ENCODE data around the gene YTHDF1.
A peak's percentile ranks its signal among the peaks of the same experiment; 100 is the strongest.
"Not testable (repeated sequence)": the region's sequence is repeated elsewhere in the genome, so short reads cannot be mapped to it uniquely, and the experiment has no call there.

The YTHDF1 gene

GRCh38 chr20:63223121-63223825 lies 7.3 kb upstream of the YTHDF1 start:
- H3K4me3 ChIP-seq (ENCODE audit: severe bottlenecking), result no peak overlapping the region

GRCh38 chr20:63222541-63222940 lies 6.6 kb upstream of the YTHDF1 start:
- DNase-seq (ENCODE audit: low spot score) (peak; percentile 76), ATAC-seq (ENCODE audit: low read depth) (no peak)
- Histone ChIP-seq H3K4me1 (ENCODE audit: insufficient read depth, poor library complexity, severe bottlenecking) (peaks cover 18% of the 10 kb centered on the region), H3K27me3 (ENCODE audit: insufficient read depth, poor library complexity, severe bottlenecking) (peaks cover 4% of the 10 kb centered on the region), H3K36me3 (ENCODE audit: low read depth) (no peaks in the 10 kb centered on the region), H3K27ac (ENCODE audit: poor library complexity, severe bottlenecking) (no peak overlapping the region), H3K4me3 (ENCODE audit: severe bottlenecking) (no peak overlapping the region), H3K9me3 (ENCODE audit: severe bottlenecking) (no peaks in the 10 kb centered on the region)
- no peak for TF ChIP-seq CTCF (IDR thresholded peaks at IDR 0.05; ENCODE audit: poor library complexity, severe bottlenecking)

More at GRCh38 chr20:63223121-63223825, 7.3 kb upstream of the YTHDF1 start:
- Histone ChIP-seq H3K9me3 (ENCODE audit: severe bottlenecking) (no peaks in the 10 kb centered on the region), H3K27me3 (ENCODE audit: insufficient read depth, poor library complexity, severe bottlenecking) (peaks cover 4% of the 10 kb centered on the region), H3K4me1 (ENCODE audit: insufficient read depth, poor library complexity, severe bottlenecking) (peaks cover 18% of the 10 kb centered on the region), H3K36me3 (ENCODE audit: low read depth) (no peaks in the 10 kb centered on the region), H3K27ac (ENCODE audit: poor library complexity, severe bottlenecking) (peak overlapping the region; percentile 52)
- peak; percentile 99 for TF ChIP-seq CTCF (IDR thresholded peaks at IDR 0.05; ENCODE audit: poor library complexity, severe bottlenecking)
- ATAC-seq (ENCODE audit: low read depth) (no peak), DNase-seq (ENCODE audit: low spot score) (no peak)

- not testable (repeated sequence) for H3K9me3 ChIP-seq (ENCODE audit: severe bottlenecking); H3K4me3 ChIP-seq (ENCODE audit: severe bottlenecking); H3K36me3 ChIP-seq (ENCODE audit: low read depth)
Observed at GRCh38 chr20:63221400-63222053, 5.6 kb upstream of the YTHDF1 start.

GRCh38 chr20:63220696-63221399 lies 4.9 kb upstream of the YTHDF1 start:
- ATAC-seq (ENCODE audit: low read depth), result no peak
- TF ChIP-seq CTCF (IDR thresholded peaks at IDR 0.05; ENCODE audit: poor library complexity, severe bottlenecking), result no peak
- Histone ChIP-seq H3K27me3 (ENCODE audit: insufficient read depth, poor library complexity, severe bottlenecking) (peaks cover 4% of the 10 kb centered on the region), H3K36me3 (ENCODE audit: low read depth) (no peaks in the 10 kb centered on the region), H3K27ac (ENCODE audit: poor library complexity, severe bottlenecking) (no peak overlapping the region), H3K4me1 (ENCODE audit: insufficient read depth, poor library complexity, severe bottlenecking) (peaks cover 18% of the 10 kb centered on the region), H3K9me3 (ENCODE audit: severe bottlenecking) (no peaks in the 10 kb centered on the region), H3K4me3 (ENCODE audit: severe bottlenecking) (no peak overlapping the region)
- DNase-seq (ENCODE audit: low spot score), result peak; percentile 82

More at GRCh38 chr20:63221400-63222053, 5.6 kb upstream of the YTHDF1 start:
- H3K4me1 ChIP-seq (ENCODE audit: insufficient read depth, poor library complexity, severe bottlenecking), result peaks cover 22% of the 10 kb centered on the region
- H3K27me3 ChIP-seq (ENCODE audit: insufficient read depth, poor library complexity, severe bottlenecking); H3K27ac ChIP-seq (ENCODE audit: poor library complexity, severe bottlenecking); ATAC-seq (ENCODE audit: low read depth): not testable (repeated sequence)
- peak; percentile 83 for DNase-seq (ENCODE audit: low spot score)

- ATAC-seq (ENCODE audit: low read depth) (no peak), DNase-seq (ENCODE audit: low spot score) (peak; percentile 78)
- H3K4me3 ChIP-seq (ENCODE audit: severe bottlenecking), result no peak overlapping the region
- peaks cover 4% of the 10 kb centered on the region for H3K27me3 ChIP-seq (ENCODE audit: insufficient read depth, poor library complexity, severe bottlenecking)
- H3K9me3 ChIP-seq (ENCODE audit: severe bottlenecking), result no peaks in the 10 kb centered on the region
- H3K36me3 ChIP-seq (ENCODE audit: low read depth), result peaks cover 3% of the 10 kb centered on the region
- no peak overlapping the region for H3K27ac ChIP-seq (ENCODE audit: poor library complexity, severe bottlenecking)
- peaks cover 11% of the 10 kb centered on the region for H3K4me1 ChIP-seq (ENCODE audit: insufficient read depth, poor library complexity, severe bottlenecking)
- TF ChIP-seq CTCF (IDR thresholded peaks at IDR 0.05; ENCODE audit: poor library complexity, severe bottlenecking), result no peak
Observed at GRCh38 chr20:63219866-63220521, 4.1 kb upstream of the YTHDF1 start.

Measured in RWPE2 (cell line).